ENCODE results near the gene ANXA6.
"Not testable (repeated sequence)": the region's sequence is repeated elsewhere in the genome, so short reads cannot be mapped to it uniquely, and the experiment has no call there.

Gene ANXA6

DNA sequence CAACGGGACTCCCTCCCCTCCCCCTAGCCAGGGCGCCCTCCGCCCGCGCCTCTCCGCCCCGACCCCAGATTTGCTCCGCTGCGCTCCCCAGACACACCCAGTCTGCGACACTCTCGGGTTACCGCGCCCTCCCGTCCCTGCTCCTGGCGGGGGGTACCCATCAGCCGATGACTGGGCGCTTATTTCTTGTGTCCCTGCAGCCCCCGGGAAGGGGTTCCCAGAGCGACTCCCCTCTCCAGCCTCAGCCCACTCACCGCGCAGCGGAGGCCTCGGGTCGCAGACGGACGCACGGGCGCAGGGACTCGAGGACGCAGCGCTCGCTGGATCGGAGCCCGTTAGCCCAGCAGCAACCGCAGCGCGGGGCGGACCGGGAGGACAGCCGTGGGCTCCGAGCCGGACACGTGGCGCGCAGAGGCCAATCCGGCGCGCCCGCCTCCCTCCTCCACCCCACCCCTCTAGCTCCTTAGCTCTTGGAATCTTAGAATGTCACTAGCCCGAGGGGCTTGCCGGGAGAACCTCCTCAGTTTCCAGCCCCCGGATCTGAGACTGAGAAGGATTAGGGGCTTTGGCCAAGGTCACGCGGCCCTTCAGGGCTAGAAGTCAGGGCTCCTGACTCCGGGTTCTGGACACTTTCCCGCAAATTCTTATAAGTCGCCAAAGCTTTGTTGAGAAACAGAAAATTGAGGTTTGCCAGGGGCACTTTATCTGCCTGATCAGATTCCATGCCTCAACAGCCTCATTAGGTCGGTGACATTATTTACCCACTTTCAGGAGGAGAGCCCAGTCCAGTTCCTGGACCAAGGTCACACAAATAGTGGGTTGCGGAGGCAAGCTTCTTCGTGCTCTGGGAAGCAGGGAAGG, at the start of gene ANXA6:
Gene ANXA6 (minus strand): TSS at position 354 of the 861 bp plus-strand sequence. CDS start 9,878 bp downstream, outside the sequence.
- no peak for DNase-seq

DNA sequence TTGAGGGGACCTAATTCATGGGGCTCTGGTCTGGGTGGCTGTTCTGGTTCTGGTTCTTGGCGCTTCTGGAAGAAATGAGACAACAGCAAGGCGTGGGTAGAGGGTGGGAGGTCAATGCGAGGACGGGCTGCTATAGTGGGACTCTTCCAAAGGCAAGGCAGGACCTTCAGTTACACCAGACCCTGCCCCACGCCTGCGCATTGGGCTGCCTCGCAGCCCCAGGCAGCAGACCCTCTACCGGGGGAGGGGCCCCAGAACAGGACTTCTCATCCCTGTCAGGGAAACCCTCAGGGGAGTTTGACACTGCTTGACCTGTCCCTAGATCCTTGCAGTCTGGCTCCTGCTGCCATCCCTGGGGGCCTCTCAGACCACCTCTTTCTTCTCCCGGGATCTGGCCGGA, 47.8 kb upstream of the ANXA6 start:
- DNase-seq = no peak

DNA sequence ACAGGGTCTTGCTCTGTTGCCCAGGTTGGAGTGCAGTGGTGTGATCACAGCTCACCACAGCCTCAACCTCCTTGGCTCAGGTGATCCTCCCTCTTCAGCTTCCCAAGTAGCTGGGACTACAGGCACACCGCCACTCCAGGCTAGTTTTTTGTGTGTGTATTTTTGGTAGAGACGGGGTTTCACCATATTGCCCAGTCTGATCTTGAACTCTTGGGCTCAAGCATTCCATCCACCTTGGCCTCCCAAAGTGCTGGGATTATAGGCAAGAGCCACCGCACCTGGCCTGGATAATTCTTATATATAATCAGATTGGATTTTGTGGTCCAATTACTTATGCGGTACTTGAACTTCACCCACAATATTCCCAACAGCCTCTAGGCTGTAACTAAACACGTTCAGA, 46.5 kb upstream of the ANXA6 start:
- no peak for DNase-seq

DNA sequence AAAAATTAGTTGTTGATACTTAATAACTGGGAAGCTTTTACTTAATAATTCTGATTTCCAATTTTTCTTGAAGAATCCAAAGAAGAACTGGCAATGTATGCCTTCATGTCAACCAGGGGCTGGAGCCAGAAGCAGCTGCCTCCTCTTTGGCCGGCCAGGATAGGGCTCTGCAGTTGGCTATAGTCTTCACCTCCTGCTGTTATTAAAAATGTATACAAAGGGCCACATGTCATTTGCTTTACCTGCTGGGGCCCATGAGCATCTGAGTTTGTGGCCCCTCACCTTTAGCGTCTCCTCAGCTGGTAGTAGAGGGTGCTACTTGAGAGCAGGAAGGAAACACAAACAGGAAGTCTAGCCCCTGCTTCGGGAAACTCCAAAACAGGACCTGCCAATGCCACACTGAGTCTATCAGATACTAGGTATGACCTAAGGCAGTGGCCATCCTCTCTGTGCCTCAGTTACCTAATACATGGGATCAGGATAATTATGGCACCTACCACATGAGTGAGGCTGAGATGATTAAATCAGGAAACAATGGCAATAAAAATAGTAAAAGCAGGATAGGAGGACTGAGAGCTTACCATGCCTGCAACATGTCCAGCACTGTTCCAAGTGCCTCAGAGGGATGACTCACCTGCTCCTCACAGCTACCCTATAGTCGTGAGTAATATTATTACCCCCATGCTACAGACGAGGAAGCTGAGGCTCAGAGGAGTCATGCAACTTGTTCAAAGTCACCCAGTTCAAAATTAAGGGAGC, 45.0 kb upstream of the ANXA6 start:
- no peak for DNase-seq

DNA sequence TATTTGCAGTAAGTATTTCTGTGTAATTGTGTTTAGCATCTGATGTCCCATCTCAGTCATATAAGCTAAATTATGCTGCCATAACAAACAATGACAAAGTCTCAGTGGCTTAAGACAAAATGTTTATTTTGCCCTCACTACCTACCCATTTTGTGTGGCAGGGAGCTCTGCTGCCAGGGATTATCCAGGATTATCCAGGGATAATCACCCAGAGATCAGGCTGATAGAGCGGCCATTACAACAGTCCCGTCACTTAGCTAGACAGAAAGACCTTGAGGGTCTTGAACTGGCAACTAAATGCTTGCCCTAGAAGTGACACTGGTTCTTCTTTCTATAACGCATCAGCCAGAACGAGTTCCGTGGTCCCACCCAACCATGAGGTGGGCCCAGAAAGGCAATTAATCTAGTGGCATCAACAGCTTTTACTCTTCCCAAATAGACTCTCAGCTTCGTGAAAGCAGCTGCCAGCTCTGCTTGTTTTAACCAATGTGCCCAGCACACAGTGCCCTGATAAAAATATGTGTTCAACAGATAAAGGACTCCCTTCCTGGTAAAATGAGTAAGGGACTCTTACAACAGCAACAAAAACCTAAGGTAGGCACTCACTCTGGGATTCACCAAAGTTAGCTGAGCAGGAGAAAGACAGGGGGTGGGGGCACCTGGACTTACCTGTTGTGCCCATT, 43.5 kb upstream of the ANXA6 start:
- no peak for DNase-seq

DNA sequence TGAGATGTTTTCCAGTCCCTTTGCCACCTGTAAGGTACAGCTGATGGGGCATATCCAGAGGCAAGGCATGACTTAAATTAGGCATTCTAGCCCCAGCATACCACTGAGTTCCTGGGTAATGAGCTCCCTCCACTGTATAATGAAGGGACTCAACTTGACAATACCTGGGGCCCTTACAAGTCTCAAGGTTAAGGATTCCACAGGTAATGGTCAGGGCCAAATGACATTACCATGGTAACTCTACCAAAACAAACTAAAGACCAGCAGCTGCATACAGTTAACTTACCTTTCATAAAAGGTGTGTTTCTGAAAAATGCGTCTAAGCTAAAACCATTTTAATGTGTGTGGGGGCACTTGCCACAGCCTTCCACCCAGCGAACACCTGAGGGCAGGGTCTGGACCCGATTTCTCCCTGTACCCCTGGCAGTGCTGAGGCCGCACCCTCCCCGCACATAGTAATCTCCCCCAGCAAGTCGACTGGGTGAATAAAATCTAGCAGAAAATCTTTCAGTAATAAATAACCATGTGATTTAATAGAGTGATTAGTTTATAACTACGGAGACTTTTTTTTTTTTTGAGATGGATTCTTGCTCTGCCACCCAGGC, 42.1 kb upstream of the ANXA6 start:
- no peak for DNase-seq

DNA sequence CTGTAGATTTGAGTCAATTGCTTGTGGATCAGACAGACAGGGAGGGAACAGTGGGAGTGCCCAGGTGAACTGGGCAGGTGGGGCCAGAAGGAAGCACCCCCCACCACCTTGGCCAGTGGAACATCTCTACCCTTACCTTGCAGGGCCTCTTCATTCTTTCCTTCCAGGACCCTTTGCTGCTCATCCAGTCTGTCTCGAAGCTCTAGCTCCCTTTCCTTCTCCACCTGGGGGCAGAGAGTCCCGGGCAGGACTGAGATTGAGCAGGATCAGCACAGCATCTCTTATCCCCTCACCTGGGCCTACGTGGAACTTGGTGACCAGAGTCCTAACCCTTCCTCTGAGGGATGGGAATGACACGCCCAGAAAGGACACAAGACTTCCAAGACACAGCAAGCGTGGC, 41.3 kb upstream of the ANXA6 start:
- DNase-seq = no peak

DNA sequence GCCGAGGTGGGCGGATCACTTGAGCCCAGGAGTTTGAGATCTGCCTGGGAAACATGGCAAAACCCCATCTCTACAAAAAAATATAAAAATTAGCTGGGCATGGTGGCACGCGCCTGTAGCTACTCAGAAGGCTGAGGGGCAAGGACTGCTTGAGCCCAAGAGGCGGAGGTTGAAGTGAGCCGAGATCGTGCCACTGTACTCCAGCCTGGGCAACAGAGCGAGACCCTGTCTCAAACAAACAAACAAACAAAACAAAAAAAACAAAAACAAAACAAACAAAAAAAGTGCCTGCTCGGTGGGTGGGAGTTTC, 39.7 kb upstream of the ANXA6 start:
- DNase-seq = not testable (repeated sequence)

DNA sequence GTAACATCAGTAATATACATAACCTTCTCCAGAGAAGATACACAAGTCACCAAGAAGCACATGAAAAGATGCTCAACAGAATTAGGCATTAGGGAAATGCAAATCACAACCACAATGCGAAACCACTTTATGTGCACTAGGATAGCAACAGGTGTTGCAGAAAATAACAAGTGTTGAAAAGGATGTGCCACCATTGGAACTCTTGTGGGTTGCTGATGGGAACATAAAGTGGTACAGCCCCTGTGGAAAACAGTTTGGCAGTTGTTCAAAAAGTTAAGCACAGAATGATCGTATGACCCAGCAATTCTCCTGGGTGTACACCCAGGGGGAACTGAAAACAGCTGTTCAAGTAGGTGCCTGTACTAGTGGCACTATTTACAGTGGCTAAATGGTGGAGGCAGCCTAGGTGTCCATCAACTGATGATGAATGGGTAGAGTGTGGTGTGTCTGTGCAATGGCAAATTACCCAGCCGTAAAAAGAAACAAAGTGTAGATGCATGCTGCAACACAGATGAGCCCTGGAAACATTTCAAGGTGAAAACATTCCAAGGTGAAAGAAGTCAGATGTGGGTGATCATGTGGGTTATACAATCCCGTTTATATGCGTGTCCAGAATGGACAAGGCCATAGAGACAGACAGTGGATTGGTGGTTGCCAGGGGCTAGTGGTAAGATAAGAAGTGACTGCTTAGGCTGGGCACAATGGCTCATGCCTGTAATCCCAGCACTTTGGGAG, 39.1 kb upstream of the ANXA6 start:
- no peak for DNase-seq

DNA sequence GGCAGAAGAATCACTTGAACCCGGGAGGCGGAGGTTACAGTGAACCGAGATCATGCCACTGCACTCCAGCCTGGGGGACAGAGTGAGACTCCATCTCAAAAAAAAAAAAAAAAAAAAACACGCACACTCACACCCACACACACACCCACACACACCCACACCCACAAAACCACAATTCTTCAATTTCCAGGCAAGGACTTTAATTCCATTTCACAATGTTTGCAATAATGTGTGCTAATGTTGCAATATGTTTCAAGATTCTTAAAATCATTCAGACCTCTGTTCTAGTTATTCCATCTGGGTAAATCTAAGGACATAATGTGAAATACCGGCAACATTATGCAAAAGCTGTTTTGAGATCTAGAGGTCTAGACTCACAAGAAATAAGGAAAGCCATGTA, 38.0 kb upstream of the ANXA6 start:
- no peak for DNase-seq

DNA sequence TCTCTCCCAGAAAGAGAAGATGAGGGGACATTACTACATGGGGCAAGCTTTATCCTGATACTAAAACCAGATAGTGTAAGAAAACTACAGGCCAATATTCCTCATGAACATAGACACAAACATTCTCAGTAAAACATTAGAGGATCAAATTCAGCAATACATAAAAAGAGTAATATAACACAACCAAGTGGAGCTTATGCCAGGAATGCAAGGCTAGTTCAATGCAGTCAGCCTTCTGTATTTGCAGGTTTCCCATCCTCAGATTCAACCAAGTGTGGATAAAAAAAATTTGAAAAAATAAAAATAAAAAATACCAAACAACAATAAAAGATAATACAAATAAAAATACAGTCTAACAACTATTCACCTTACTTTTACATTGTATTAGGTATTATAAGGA, 35.0 kb upstream of the ANXA6 start:
- DNase-seq = no peak

DNA sequence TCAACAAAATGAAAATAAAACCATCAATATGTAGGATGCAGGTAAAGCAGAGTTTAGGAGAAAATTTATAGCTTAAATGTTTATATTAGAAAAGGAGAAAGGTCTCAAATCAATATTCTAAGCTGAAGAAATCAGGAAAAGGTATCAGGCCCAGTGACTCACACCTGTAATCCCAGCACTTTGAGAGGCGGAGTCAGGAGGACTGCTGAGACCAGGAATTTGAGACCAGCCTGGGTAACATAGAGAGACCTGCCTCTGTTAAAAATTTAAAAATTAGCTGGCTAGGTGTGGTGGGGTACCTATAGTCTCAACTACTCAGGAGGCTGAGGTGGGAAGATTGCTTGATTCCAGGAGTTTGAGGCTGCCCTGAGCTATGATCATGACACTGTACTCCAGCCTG, 34.1 kb upstream of the ANXA6 start:
- no peak for DNase-seq

DNA sequence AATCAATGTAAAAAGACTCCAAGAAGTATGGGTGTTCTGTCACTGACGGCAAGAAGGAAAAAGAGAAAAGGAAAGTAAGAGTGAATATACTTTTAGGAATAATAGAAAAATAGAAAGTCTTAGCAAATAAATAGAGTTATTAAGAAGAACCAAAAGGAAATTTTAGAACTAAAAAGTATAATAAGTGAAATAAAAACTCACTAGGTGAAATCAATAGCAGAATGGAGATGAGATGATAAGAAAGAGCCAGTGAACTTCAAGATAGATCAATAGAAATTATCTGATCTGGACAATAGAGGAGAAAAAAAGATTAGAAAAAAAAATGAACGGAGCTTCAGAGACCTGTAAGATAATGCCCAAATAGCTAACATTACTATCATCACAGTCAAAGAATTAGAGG, 31.6 kb upstream of the ANXA6 start:
- DNase-seq = no peak

DNA sequence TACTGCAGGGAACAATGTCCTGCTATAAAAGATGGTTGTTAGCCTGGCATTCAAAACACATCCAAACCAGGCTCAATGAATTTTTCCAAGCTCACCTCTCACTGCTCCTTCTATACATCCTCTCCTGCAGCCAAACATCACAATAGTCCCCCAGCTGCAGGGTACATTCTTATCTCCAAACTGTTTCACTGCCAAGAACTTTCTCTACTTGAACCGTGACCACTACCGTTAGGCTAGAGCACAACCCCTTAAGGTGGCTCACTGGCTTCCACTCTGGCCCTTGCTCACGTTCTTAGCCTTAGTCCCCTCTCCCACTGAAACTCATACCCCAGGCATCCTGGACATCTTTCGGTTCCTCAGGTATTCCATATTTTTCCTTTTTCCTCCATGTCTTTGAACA, 29.0 kb upstream of the ANXA6 start:
- no peak for DNase-seq

DNA sequence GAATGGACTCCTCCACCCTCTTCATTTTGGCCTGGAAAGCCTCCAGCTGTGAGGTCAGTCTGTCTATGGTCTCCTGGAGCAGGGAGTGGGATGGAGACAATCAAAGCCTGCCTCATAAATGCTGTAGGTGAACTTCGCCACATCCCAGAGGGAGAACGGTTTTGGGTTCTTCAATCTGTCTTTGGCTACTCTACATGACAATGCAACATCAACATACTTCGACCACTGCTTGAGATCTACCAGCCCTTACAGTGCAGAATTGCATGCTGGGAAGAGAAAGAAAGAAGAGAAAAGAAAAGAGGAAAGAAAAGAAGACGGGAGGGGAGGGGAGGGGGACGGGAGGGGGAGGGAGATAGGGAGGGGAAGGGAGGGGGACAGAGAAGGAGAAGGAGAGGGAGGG, 28.5 kb upstream of the ANXA6 start:
- DNase-seq = no peak

DNA sequence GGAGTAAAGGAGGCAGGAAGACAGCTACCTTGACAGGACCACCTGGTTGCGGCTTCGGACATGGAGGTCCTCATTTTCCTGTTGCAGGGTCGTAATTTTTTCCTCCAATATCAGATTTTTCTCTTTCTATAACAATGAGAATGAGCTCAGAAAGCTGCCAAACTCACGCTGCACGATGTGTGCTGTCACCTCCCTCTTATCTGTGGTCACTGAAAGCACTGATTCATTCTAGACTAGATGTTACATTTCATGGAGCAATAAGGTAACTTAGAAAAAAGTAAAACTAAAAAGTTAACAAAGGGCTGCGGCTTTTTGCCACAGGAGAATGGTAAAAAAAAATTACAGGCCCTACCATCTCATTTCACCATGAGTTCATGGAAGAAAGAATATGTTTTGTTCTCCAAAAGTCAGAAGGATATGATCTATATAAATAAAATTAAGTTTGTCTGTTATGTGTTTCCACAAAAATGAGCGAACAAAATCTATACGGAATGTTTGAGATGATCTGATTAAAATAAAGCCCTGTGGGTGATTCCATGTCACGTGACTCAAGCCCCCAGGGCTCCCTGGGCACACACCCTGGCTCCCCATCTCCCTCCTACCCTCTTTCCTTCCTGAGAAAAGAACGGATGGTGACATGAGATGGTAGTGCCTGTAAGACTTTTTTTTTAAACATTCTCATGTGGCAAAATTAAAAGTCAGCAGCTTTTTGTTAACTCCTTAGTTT, 26.9 kb upstream of the ANXA6 start:
- no peak for DNase-seq

DNA sequence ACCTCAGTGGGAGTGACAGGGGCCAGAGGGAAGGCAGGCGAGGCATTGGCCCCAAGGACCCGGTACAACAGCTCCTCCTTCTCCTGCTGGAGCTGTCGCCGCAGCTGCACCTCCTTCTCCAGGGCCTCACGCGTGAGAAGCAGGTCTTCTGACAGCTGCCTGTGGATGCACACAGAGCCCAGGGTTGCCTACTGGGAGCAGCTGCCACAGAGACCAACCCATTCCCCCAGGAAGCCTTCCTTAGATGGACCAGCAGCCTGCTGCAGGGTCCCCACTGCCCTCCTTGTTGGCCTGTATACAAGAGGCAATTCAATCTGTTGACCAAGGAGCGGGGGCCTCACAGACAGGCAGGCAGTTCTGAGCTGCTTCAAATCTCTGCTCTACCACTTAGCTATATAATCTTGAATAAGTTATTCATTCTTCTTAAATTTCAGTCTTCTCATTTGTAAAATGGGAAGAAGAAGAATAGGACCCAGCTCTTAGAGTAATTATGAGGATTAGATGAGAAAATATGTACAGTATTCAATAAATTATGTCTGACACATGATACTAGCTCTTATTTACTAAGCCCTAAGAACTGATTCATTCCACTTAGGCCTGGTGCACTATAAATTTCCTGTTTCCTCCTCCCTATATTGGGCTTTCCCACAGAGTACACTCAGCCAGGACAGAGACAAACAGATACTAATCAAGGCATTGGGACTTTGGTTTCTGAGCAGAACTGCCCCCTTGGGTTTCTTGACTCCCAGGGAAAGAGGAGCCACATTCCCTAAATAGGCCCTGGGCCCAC, 26.1 kb upstream of the ANXA6 start:
- no peak for DNase-seq

DNA sequence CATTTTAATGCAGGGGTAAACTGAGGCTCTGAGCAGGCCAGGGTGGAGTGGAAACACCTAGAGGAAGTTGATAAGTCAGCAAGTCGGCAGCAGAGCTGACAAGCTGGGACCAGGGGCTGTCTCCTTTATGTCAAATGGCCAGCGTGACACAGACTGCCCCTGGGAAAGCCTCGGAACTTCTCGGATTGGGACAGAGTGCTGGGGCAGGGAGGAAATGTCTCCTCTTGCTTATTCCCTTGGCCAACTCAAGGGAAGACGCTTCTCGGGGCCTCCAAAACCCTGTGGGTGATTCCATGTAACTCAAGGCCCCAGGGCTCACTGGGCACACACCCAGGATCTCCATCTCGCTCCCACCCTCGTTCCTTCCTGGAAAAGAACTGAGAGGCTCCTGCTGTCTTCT, 25.4 kb upstream of the ANXA6 start:
- DNase-seq = no peak

DNA sequence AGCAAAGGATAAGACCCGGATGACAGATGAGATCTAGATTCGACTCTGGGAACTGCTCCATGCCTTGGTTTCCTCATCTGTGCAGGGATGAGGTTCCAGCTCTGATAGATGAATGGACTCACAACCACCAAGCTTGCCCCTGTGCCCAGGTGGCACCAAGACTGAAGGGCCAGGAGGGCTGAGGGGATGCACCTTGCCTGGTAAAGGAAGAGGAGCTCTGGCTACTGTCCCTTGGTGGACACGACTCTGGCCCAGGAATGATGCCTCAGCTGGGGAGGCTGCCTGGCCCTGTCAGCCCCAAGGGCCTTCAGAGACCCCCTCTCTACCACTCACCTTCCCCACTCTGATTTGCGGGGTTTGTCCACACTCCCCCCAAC, 24.9 kb upstream of the ANXA6 start:
- no peak for DNase-seq

DNA sequence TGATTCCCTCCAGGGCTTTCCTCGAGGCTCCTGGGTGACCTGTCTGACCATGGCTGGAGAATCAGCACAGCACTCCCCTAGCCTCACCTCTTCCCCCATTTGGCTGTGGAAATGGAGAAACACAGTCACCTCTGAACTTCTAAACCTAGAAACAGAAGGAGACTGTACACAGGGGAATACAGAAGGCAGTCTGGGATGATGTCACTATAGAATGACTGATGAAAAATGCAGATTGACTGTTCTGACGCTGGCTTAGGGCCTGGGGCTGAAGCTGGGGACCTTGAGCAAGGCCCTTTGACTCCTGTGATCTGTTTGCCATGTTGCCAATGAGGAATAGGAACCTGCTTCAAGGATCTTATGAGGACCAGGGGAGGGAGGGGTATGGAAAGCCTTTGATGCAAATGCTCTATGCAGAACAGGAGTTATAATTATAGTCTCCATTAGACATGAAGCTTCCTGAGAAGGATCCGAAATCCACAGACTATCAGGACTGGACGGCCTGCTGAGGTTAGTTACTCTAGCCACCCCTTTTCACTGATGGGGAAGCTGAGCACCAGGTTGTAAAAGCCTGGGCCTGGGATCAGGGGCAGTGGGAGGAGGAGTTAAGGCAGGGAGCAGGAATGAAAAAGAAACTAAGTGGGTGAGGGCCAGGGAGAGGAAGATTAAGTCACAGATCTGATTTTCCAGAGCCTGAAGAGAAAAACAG, 24.4 kb upstream of the ANXA6 start:
- DNase-seq = no peak

DNA sequence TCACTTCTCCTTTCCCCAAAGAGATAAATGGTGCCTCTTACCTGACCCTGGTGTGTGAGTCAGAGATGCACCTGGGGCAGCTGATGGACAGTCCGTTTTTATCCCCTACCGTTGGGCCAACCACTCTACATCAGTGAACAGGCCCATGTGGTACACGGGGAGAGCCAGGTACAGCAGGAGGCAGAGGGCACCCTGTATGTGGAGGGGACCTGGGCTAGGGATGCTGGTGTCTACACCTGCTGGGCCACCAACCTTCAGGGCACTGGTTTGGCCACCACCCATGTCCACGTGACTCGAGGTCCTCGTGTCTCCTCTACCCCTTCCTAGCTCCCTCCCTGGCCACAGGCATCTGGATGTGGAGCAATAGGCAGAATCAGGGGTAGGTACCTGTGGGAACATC, 22.7 kb upstream of the ANXA6 start:
- no peak for DNase-seq

Measured in NCI-H748 treated with DMSO at 0.1 percent for 48 hours (cell line).